Hematopoietic multipotent progenitor cell treated with erythropoietin and hydrocortisone succinate and interleukin-3 and kit ligand, for 6 days (in vitro differentiated cells): ENCODE results near the gene TRO.

Experiments used
- DNase-seq: peaks from one replicate; pipeline ENCODE4 v3.0.0-alpha.2; 2015

Gene TRO

DNA sequence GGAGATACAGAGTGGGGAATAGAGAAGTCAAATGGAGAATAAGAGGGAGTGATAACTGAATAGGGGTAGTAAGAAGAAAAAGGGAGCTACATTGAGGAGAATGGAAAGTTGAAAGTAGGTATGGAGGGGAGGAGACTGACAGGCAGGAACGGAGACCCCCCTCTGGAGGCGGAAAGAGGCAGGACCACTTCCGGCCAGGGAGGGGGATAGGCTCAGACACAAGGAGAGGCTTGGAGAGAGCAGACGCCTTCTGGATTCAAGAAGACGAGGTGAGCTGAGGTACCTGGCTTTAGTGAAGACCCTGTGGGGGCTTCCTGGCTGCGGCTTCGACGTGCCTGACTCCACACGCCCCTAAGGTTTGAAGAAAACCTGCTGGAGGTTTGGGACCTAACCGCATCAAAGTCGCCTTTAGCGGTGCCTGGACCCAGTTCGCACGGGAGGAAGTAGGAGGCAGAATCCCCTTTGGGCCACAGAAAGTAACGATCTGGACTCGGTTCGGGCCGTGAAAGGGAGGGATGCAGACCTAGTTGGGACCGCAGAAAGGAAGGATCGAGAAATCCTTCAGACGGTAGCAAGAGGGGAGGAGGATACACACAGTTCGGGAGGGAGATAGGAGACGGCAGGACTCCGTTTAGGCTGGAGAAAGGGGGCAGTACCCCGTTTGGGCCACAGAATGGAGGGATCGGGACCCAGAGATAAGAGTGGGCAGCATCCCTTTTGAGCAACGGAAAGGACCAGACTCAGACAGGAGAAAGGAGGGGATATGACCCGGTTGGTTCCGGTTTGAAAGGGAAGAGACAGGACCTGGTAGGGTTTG lies at the start of gene TRO:
TSS of gene TRO (plus strand) at position 215 of the 817 bp plus-strand sequence. CDS start 1,423 bp downstream, outside the sequence.
- no peak for DNase-seq

DNA sequence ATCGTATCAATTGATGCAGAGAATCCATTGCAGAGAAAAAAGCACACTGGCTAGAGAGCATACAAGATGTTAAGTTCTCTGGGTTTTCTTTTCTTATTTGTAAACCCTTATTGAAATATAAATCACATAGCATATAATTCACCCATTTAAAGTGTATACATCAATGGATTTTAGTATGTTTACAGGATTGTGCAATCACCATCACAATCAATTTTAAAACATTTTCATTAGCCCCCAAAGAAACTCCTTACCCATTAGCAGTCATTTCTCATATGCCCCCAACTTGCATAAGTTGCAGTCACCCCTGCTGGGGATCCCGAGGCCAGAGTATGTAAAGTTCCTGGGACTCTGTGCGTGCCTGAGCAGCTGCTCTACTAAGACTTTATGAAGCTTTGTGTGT lies 34.9 kb upstream of the TRO start:
- DNase-seq, result no peak

GRCh38 chrX:54891573-54891972 lies 29.1 kb upstream of the TRO start:
- peak; percentile 68 for DNase-seq

GRCh38 chrX:54894159-54894558 lies 26.5 kb upstream of the TRO start:
- DNase-seq, result no peak

DNA sequence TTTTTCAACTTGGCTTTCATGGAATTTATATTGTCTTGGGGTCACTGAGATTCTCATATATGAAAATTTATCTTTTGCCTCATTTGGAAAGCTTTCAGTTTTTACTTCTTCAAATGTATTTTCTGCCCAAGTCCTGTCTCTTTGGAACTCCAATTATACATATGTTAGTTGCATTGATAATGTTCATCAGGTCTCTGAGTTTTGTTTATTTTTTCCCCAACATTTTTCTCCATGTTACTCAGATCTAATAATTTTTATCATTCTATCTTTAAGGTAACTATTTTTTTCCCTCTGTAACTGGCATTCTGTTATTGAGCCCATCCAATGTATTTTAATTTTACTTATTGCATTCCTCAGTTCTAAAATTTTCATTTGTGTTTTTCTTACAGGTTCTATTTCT lies 10.7 kb upstream of the TRO start:
- no peak for DNase-seq

GRCh38 chrX:54921427-54922021 lies 900 bp downstream of the TRO start:
- peak; percentile 73 for DNase-seq

- no peak for DNase-seq
Measured at GRCh38 chrX:54922547-54922946, 1.9 kb downstream of the TRO start.

- no peak for DNase-seq
Measured at GRCh38 chrX:54923376-54923775, 2.8 kb downstream of the TRO start.

DNA sequence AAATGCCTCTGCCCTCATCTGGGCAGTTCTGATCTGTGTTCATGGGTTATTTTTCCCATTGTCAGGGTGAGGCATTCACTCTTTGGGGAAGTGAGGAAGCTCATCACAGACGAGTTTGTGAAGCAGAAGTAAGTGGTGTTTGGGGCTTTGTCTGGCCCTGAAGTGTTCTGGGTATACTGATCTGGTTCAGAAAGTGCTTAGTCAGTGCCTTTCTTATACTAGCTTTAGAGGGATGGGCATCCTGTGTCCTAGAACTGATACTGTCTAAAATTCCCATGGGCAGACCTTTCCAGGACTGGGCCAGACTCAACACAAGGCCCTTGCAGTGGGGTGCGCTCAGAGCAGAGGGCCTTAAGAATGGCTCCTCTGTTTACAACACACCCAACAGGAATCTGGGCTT lies 6.4 kb downstream of the TRO start:
- DNase-seq, result no peak

- DNase-seq, result no peak
Measured at GRCh38 chrX:54928876-54929275, 8.3 kb downstream of the TRO start.

- DNase-seq, result no peak
Measured at GRCh38 chrX:54930291-54931049, 9.8 kb downstream of the TRO start.

DNA sequence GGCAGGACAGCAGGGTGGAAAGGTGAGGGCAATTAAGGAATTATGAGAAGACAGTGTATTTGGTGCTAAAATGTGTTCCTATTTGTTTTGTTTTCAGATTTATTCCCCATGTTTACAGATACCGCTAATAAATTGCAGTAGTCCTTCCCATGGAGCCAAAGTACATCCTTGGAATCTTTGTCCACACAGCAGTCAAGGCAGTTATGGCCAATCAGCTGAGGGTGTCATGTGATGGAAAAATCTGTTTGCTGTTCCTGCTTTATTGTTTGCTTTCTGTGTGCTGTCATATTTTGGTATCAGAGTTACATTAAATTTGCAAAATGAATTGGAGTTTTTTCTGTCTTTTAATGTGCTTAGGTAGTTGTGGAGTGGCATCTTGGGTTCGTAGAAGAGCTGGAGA lies 10.5 kb downstream of the TRO start:
- DNase-seq, result no peak

DNA sequence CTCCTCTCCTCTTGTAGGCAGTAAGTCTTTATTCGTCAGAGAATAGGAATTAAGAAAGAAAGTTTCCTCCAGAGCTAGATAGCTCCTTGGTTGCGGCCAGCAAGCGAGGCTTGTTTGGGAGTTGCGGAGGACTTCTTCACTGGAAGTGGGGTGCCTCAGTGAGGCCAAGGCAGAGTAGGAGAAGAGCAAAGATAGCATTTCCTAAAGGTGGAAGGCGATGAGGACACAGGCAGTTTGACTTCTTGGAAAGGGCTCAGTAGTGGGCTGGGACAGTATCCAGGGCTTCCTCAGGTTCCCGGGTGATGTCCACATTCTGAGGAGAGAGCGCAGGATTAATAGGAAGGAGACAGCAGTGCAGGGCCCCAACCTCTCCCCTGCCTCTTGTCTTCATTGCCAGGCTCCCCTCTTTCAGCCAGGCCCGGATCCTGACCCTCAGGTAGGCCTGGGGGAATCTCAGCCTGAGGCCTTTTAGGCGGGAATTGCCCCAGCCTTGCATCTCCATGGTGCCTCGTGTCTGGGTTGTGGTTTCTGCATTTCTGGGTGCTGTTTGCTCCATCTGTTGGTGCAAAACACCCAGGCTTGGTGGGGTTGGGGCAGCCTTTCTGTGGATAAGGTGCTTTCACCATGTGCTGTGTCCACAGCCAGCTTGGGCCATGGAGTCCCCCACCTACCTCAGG lies 12.7 kb downstream of the TRO start:
- no peak for DNase-seq

DNA sequence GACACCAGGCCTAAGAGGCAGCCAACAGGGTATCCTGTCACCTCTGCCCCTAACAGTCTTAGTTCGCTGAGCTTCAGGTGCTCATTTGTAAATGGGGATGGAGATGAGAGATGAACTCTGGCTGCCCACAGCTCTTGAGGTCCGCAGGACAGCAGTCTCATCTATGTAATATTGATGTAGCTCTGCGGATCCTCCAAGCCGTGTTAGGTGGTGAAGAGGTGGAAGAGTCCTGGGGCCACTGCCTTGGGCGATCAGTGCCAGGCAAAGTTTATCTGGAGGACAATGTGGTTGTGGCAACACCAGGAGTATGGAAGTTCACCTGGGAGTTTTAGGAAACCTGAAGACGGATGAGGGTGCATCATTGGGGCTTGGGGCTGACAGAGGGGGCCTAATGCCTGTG lies 13.4 kb downstream of the TRO start:
- no peak for DNase-seq

DNA sequence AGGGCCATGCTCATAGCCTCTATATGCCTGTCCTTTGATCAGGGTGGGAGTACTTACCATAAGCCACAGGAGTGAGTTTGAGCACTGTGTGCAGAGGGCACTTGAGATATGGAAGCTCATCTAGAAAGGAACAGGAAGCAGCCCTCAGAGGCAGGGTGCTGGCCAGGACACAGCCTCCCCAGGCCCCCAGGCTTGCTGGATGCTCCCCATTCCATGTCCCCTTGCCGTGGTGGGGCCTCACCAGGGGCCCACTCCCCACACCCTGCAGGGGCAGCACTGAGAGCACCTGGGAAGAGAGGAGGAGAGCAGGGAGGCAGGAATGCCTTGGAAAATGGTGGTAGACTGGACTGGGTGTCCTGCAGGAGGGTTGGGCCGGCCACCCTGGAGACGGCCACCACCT lies 14.3 kb downstream of the TRO start:
- no peak for DNase-seq

DNA sequence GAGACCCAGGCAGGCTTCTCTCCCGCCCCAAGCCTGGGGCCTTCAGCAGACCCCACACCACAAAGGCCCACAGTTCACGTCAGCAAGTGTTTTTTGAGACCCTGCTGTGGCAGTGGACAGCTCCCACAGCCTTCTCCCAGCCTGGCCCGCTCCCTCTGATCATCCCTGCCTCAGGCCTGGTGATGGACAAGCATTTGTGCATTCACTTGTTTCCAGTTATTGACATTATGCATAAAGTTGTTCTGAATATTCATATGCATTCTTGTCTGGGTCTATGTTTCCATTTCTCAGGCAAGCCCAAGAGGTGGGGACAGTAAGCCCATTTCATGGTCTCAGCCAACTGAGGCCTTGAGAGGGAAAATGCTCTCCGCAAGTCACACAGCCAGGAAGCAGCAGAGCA lies 14.7 kb downstream of the TRO start:
- DNase-seq, result no peak

- no peak for DNase-seq
Measured at GRCh38 chrX:54937416-54937815, 16.8 kb downstream of the TRO start.

DNA sequence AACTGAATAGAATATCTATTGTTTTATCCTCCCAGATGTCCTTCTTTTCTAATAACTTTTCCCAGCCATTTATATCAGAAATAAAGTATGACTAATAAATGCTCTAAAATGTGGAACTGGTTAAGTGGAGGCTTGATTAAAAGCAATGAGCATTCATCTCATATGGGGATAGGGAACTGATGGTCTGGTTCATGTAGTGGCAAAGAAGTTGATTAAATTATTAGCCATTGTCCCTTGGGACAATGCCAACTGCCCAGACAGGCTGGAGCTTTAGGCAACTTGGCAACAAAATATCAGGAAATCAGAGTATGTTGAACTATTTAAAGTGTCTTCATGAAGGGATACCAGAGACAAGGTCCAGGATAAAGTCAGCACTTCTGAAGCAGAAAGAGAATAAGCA lies 24.2 kb downstream of the TRO start:
- DNase-seq, result no peak

DNA sequence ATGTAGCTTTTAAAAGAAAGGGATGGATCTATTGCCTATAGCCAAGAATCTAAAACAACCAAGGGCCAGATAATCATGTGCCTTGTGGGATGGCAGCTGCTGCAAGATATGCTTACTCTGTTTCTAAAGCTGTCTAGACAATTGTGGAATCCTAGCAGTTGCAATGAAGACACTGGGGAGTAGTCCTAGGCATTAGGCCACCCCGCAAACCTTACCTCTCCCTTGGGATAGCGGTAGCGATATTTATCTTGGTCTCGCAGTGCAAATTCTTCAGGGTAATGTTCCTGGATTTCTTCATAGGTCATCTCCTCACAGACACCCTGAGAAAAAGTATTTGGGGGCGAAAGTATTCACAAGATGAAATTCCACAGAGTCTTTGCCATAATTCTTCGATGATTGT lies 24.6 kb downstream of the TRO start:
- DNase-seq, result no peak

- no peak for DNase-seq
Measured at GRCh38 chrX:54950730-54951375, 30.2 kb downstream of the TRO start.

DNA sequence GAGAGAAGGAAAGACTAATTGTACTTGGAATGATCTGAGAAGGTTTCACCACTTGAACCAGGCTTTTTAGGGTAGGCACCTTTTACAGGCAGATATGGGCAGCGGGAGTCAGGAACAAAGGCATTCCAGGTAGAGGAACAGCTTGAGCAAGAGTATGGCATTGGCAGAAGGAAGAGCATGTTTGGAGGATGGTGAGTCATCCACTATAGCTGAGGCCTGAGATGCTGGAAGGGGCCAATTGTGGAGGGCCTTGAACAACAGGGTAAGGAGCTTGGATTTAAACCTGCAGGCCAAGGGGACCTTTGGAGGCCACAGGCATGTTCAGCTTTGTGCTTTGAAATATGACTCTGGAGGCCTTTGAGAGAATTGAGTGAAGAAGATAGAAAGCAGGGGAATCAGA lies 41.1 kb downstream of the TRO start:
- no peak for DNase-seq

DNA sequence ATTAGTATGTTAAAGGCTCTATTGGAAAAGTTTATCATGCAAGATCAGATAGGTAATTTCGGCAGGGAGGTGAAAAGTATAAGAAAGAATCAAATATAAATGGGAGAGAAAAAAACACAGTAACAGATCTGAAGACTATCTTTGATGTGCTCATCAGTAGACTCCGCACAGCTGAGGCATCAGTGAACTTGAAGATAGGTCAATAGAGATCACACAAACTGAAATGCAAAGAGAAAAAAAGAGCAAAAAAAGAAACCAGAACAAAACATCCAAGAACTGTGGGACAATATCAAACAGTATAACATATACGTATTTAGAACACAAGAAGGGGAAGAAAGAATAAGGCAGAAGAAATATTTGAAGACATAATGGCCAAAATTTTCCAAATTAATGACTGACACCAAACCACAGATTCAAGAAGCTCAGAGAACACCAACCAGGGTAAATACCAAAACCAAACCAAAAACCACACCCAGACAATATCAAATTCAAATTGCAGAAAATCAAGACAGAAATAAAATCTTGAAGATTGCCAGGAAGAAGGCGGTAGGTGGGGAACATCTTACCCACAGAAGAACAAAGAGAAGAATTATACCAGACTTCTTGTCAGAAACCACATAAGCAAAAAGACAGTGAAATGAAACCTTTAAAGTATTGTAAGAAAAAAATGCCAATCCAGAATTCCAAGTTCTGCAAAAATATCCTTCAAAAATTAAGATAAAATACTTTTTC lies 44.3 kb downstream of the TRO start:
- no peak for DNase-seq
